Neural cell (in vitro differentiated cells): ENCODE results near the gene PPP2R1A. TPM values are rescaled to one million over a fixed set of nuclear protein-coding genes. Genes with fewer than 3 reads are reported as not detected.

Experiments used
- H2AFZ ChIP-seq: fragments of 200-600, 300-800 bp; sonication (generic), shearing (Covaris generic); 2 replicates; pipeline ENCODE4 v1.6.0; 2014; ENCODE audit warnings: low read depth, mild to moderate bottlenecking, antibody characterized with exemption, low read length, moderate library complexity
- H3F3A ChIP-seq: fragments of 200-600 bp; shearing (Covaris generic); 2 replicates; pipeline ENCODE4 v1.6.1; 2016; ENCODE audit warnings: mild to moderate bottlenecking, moderate library complexity, mixed read lengths, antibody characterized with exemption, low read length; ENCODE audit not compliant: insufficient read depth, poor library complexity, severe bottlenecking
- H3K27ac ChIP-seq: fragments of 200-600, 300-800 bp; sonication (generic), shearing (Covaris generic); 2 replicates; pipeline ENCODE4 v1.5.1; 2014; ENCODE audit warnings: mild to moderate bottlenecking, low read length, moderate library complexity
- H3K27me3 ChIP-seq: fragments of 300-800, 200-600 bp; sonication (generic), shearing (Covaris generic); 2 replicates; pipeline ENCODE4 v1.6.0; 2014; ENCODE audit warnings: mild to moderate bottlenecking, low read depth, low read length, moderate library complexity; ENCODE audit not compliant: insufficient read depth
- H3K36me3 ChIP-seq: fragments of 300-800, 200-600 bp; sonication (generic), shearing (Covaris generic); 2 replicates; pipeline ENCODE4 v1.5.1; 2014; ENCODE audit warnings: mild to moderate bottlenecking, antibody characterized with exemption, low read length, moderate library complexity; ENCODE audit not compliant: insufficient read depth
- H3K4me2 ChIP-seq: fragments of 300-800, 200-600 bp; sonication (generic), shearing (Covaris generic); 2 replicates; pipeline ENCODE4 v1.6.0; 2014; ENCODE audit warnings: mild to moderate bottlenecking, low read length
- H3K4me3 ChIP-seq: fragments of 300-800, 200-600 bp; sonication (generic), shearing (Covaris generic); 2 replicates; pipeline ENCODE4 v1.5.1; 2014; ENCODE audit warnings: mild to moderate bottlenecking, low read length, moderate library complexity
- H3K79me2 ChIP-seq: fragments of 200-600 bp; shearing (Covaris generic); replicated peaks from 2 replicates; pipeline ENCODE4 v1.6.0; 2014; ENCODE audit warnings: mild to moderate bottlenecking, low read length, moderate library complexity; ENCODE audit not compliant: insufficient read depth
- H3K9ac ChIP-seq: fragments of 300-800, 200-600 bp; sonication (generic), shearing (Covaris generic); 2 replicates; pipeline ENCODE4 v1.6.1; 2016; ENCODE audit warnings: mild to moderate bottlenecking, low read length, mixed read lengths
- H3K9me2 ChIP-seq: fragments of 200-600 bp; shearing (Covaris generic); 2 replicates; pipeline ENCODE4 v1.6.1; 2016; ENCODE audit warnings: mild to moderate bottlenecking, low read length, mixed read lengths; ENCODE audit not compliant: insufficient read depth
- H3K9me3 ChIP-seq: fragments of 200-600, 300-800 bp; sonication (generic), shearing (Covaris generic); 2 replicates; pipeline ENCODE4 v1.6.1; 2016; ENCODE audit warnings: mild to moderate bottlenecking, mixed run types, low read length, moderate library complexity, mixed read lengths
- H4K20me1 ChIP-seq: fragments of 200-600 bp; shearing (Covaris generic); 2 replicates; pipeline ENCODE4 v1.6.1; 2016; ENCODE audit warnings: mild to moderate bottlenecking, mixed run types; ENCODE audit not compliant: insufficient read depth
- EP300 ChIP-seq: fragments of 450-650 bp; conservative IDR thresholded peaks from 2 replicates; pipeline ENCODE4 v1.6.1; 2014; ENCODE audit warnings: antibody characterized with exemption, mild to moderate bottlenecking, moderate library complexity; ENCODE audit not compliant: poor library complexity, severe bottlenecking
- EZH2 ChIP-seq: fragments of 200-600, 300-800 bp; shearing (Covaris generic), sonication (generic); IDR thresholded peaks from 2 replicates; pipeline ENCODE4 v1.6.1; 2014; ENCODE audit warnings: antibody characterized with exemption, low read length, borderline replicate concordance, mild to moderate bottlenecking; ENCODE audit not compliant: insufficient read depth, poor library complexity, severe bottlenecking
- MXI1 ChIP-seq: fragments of 450-650 bp; conservative IDR thresholded peaks from 2 replicates; pipeline ENCODE4 v1.6.1; 2014; ENCODE audit warnings: antibody characterized with exemption, mild to moderate bottlenecking; ENCODE audit not compliant: poor library complexity, severe bottlenecking
- POLR2AphosphoS5 ChIP-seq: IDR thresholded peaks from 2 replicates; pipeline ENCODE4 v1.6.1; 2012
- RAD21 ChIP-seq: fragments of 450-650 bp; conservative IDR thresholded peaks from 2 replicates; pipeline ENCODE4 v1.6.1; 2014; ENCODE audit warnings: antibody characterized with exemption, mild to moderate bottlenecking, moderate library complexity
- SMC3 ChIP-seq: fragments of 450-650 bp; conservative IDR thresholded peaks from 2 replicates; pipeline ENCODE4 v1.6.1; 2014; ENCODE audit warnings: antibody characterized with exemption, mild to moderate bottlenecking, moderate library complexity; ENCODE audit not compliant: poor library complexity
- TAF1 ChIP-seq: IDR thresholded peaks from 2 replicates; pipeline ENCODE4 v1.6.1; 2012; ENCODE audit warnings: low read depth
- polyA plus RNA-seq: library from polyadenylated mRNA; depleted of rRNA; stranded (reverse); fragments of >200 nt; gene quantifications from 2 replicates; pipeline ENCODE4 v1.2.3, GENCODE V29; 2014
- TF ChIP-seq, protein P1 (sequence below): IDR thresholded peaks from 2 replicates; pipeline ENCODE4 v1.6.1; 2012; ENCODE audit warnings: borderline replicate concordance
- TF ChIP-seq, protein P2 (sequence below): fragments of 450-650 bp; IDR thresholded peaks from 2 replicates; pipeline ENCODE4 v1.5.1; 2014; ENCODE audit warnings: antibody characterized with exemption, mild to moderate bottlenecking, moderate library complexity; ENCODE audit not compliant: poor library complexity, severe bottlenecking

PPP2R1A gene
- polyA plus RNA-seq, 1 donor from 2014 or later, result 394 TPM

DNA sequence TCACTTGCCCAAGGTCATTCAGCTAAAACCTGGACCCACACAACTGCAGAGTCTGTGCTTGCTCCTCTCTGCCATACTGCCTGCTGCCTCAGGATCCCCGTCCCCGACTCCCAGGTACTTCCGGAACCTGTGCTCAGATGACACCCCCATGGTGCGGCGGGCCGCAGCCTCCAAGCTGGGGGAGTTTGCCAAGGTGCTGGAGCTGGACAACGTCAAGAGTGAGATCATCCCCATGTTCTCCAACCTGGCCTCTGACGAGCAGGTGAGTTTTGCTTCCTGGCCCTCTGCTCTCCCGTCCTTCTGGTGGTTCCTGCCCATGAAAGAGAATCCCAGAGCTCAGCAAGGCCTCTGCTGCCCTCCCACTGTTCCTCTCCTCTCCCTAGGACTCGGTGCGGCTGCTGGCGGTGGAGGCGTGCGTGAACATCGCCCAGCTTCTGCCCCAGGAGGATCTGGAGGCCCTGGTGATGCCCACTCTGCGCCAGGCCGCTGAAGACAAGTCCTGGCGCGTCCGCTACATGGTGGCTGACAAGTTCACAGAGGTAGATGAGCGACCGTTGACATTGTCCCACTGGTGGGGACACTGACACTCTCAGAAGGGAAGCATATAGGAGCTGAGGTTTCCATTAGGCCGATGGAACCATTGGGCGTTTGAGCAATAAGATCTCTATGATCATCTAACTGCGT is 22.9 kb downstream of the PPP2R1A start:
- Histone ChIP-seq H3K4me3 (no peak overlapping the region), H3K4me2 (no peak overlapping the region), H3K9me2 (no peaks in the 10 kb centered on the region), H4K20me1 (no peaks in the 10 kb centered on the region), H3K36me3 (peaks cover 17% of the 10 kb centered on the region), H3K79me2 (peaks cover 5% of the 10 kb centered on the region), H3F3A (no peaks in the 10 kb centered on the region), H3K27me3 (no peaks in the 10 kb centered on the region), H2AFZ (no peak overlapping the region), H3K9ac (no peak overlapping the region), H3K27ac (no peak overlapping the region), H3K9me3 (no peaks in the 10 kb centered on the region)
- TF ChIP-seq MXI1, result no peak
- no peak for TF ChIP-seq EP300
- TF ChIP-seq, protein P1, sequence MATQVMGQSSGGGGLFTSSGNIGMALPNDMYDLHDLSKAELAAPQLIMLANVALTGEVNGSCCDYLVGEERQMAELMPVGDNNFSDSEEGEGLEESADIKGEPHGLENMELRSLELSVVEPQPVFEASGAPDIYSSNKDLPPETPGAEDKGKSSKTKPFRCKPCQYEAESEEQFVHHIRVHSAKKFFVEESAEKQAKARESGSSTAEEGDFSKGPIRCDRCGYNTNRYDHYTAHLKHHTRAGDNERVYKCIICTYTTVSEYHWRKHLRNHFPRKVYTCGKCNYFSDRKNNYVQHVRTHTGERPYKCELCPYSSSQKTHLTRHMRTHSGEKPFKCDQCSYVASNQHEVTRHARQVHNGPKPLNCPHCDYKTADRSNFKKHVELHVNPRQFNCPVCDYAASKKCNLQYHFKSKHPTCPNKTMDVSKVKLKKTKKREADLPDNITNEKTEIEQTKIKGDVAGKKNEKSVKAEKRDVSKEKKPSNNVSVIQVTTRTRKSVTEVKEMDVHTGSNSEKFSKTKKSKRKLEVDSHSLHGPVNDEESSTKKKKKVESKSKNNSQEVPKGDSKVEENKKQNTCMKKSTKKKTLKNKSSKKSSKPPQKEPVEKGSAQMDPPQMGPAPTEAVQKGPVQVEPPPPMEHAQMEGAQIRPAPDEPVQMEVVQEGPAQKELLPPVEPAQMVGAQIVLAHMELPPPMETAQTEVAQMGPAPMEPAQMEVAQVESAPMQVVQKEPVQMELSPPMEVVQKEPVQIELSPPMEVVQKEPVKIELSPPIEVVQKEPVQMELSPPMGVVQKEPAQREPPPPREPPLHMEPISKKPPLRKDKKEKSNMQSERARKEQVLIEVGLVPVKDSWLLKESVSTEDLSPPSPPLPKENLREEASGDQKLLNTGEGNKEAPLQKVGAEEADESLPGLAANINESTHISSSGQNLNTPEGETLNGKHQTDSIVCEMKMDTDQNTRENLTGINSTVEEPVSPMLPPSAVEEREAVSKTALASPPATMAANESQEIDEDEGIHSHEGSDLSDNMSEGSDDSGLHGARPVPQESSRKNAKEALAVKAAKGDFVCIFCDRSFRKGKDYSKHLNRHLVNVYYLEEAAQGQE, result no peak
- TF ChIP-seq, protein P2, sequence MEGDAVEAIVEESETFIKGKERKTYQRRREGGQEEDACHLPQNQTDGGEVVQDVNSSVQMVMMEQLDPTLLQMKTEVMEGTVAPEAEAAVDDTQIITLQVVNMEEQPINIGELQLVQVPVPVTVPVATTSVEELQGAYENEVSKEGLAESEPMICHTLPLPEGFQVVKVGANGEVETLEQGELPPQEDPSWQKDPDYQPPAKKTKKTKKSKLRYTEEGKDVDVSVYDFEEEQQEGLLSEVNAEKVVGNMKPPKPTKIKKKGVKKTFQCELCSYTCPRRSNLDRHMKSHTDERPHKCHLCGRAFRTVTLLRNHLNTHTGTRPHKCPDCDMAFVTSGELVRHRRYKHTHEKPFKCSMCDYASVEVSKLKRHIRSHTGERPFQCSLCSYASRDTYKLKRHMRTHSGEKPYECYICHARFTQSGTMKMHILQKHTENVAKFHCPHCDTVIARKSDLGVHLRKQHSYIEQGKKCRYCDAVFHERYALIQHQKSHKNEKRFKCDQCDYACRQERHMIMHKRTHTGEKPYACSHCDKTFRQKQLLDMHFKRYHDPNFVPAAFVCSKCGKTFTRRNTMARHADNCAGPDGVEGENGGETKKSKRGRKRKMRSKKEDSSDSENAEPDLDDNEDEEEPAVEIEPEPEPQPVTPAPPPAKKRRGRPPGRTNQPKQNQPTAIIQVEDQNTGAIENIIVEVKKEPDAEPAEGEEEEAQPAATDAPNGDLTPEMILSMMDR, result no peak
- no peak for TF ChIP-seq TAF1
- no peak for TF ChIP-seq POLR2AphosphoS5
- no peak for TF ChIP-seq EZH2
- no peak for TF ChIP-seq SMC3
- TF ChIP-seq RAD21, result no peak

DNA sequence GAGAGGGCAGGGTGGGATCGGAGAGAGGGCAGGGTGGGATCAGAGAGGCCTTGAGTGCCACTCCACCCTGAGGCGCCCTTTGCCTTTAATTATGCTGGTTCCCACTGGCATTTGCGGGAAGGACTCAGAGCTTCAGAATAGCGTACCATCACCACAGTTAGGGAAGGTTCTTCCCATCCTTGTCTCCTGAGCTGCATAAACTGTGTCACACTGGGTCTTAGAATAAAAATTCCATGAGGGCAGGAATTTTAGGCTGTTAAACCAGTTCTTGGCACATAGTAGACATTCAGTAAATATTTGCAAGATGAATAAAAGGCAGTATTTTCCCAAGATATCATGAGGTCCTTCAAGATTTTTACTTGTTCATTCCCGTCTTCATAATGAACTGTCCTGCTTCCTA is 24.4 kb downstream of the PPP2R1A start:
- no peaks in the 10 kb centered on the region for H4K20me1 ChIP-seq
- H3K9me3 ChIP-seq, result no peaks in the 10 kb centered on the region
- no peak overlapping the region for H3K4me3 ChIP-seq
- no peak for TF ChIP-seq POLR2AphosphoS5
- TF ChIP-seq EZH2, result no peak
- TF ChIP-seq SMC3, result no peak
- no peak for TF ChIP-seq RAD21
- TF ChIP-seq, protein P2, result no peak
- TF ChIP-seq, protein P1, result no peak
- no peak for TF ChIP-seq TAF1
- TF ChIP-seq EP300, result no peak
- no peak for TF ChIP-seq MXI1
- H2AFZ ChIP-seq, result no peak overlapping the region
- H3K36me3 ChIP-seq, result peaks cover 17% of the 10 kb centered on the region
- H3K27me3 ChIP-seq, result no peaks in the 10 kb centered on the region
- peaks cover 3% of the 10 kb centered on the region for H3K79me2 ChIP-seq
- no peaks in the 10 kb centered on the region for H3F3A ChIP-seq
- H3K9me2 ChIP-seq, result no peaks in the 10 kb centered on the region
- H3K27ac ChIP-seq, result no peak overlapping the region
- no peak overlapping the region for H3K9ac ChIP-seq
- H3K4me2 ChIP-seq, result no peak overlapping the region
